GM18505 (cell line): ENCODE results near the gene PSMD1.

Experiments used
- ATAC-seq: cut with Tn5 transposase; IDR thresholded peaks from one replicate; pipeline ENCODE4 v1.9.1; 2021; ENCODE audit not compliant: unreplicated experiment
- POLR2A ChIP-seq: IDR thresholded peaks from 4 replicates; pipeline ENCODE4 v1.6.1; 2011; ENCODE audit warnings: borderline replicate concordance; ENCODE audit not compliant: insufficient read depth, insufficient read length; ENCODE audit errors: extremely low read depth

Gene PSMD1

DNA sequence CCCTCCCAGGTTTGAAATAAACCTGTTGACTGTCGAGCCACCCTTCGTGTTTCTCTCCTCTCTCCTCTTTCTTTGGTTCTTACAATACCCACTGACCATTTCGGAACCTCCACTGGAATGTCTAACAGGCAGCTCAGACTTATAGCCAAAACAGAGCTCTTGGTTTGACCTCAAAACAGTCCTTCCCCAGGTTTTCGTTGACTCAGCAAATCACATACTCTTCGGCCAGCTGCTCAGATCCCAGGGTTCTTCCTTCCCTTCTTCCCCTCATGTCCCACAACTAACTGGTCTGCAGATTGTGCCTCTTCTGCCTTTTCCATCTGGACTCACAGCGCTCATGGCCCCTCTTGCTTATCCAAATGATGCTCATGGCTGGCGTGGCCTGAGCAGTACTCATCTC lies 146.4 kb downstream of the PSMD1 start:
- no peak for ATAC-seq
- TF ChIP-seq POLR2A = no peak

- no peak for TF ChIP-seq POLR2A
- no peak for ATAC-seq
Observed at GRCh38 chr2:231204146-231204545, 147.5 kb downstream of the PSMD1 start.

GRCh38 chr2:231204581-231204980 lies 147.9 kb downstream of the PSMD1 start:
- no peak for ATAC-seq
- TF ChIP-seq POLR2A = no peak

DNA sequence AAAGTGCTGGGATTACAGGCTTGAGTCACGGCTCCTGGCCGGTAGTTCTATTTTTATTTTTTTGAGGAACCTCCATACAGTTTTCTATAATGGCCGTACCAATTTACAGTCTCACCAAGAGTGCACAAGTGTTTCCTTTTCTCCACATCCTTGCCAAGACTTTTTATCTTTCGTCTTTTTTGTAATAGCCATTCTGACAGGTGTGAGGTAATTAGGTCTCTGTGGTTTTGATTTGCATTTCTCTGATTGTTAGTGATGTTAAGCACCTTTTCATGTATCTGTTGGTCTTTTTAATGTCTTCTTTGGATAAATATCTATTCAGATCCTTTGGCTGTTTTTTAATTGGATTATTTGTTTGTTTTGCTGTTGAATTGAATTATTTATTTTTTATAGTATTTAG lies 151.1 kb downstream of the PSMD1 start:
- TF ChIP-seq POLR2A = no peak
- no peak for ATAC-seq

DNA sequence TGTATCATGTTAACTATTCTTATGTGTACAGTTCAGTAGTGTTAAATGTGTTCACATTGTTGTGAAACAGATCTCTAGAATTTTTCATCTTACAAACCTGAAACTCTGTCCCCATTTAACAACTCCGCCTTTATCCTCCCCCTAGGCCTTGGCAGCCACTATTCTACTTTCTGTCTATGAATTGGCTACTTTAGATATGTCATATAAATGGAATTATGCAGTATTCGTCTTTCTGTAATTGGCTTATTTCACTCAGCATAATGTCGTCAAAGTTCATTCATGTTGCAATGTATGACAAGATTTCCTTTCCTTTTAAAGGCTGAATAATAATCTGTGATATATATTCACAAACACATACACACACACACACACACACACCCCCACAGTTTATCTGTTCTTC lies 154.1 kb downstream of the PSMD1 start:
- TF ChIP-seq POLR2A = no peak
- no peak for ATAC-seq

- ATAC-seq = no peak
- TF ChIP-seq POLR2A = no peak
Observed at GRCh38 chr2:231211486-231211885, 154.8 kb downstream of the PSMD1 start.

- no peak for TF ChIP-seq POLR2A
- no peak for ATAC-seq
Observed at GRCh38 chr2:231212329-231212845, 155.7 kb downstream of the PSMD1 start.

DNA sequence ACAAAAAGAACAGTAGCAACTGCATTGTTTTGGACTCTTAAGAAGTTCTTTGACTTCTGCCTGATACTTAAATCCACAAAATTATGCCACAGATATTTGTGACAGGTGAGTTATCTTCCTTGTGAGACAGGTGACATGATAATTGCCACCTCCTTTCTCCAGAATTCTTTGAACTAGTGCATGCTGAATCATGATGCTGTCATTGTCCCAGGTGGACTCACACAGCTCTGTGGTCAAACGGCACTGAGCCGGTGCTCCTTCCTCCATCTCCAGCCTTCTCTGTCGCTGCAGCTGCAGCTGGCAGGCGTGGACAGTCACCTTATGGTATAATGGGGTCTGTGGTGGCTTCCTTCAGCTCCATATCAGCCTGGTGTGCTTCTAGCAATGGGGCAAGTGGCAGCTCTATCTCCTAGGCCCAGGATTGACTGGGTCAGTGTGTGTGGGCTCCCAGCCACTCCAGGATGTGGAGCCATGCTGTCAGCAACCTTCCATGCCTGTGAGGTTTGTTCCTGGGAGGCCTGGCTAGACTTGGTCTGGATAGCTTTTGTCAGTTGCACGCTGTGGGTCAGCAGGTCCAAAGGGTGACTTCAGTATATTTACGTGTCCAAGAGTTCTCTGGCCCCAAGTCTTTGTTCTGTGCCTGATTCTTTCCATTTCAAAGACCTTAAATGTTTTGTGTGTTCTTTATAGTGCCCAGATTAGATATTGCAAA lies 157.4 kb downstream of the PSMD1 start:
- no peak for ATAC-seq
- TF ChIP-seq POLR2A = no peak

- no peak for TF ChIP-seq POLR2A
- no peak for ATAC-seq
Observed at GRCh38 chr2:231218366-231218765, 161.7 kb downstream of the PSMD1 start.

- ATAC-seq = no peak
- TF ChIP-seq POLR2A = no peak
Observed at GRCh38 chr2:231219289-231219688, 162.6 kb downstream of the PSMD1 start.

- no peak for ATAC-seq
- no peak for TF ChIP-seq POLR2A
Observed at GRCh38 chr2:231221761-231222160, 165.1 kb downstream of the PSMD1 start.
